Measurements from ENCODE around the gene DMGDH. TPM values are rescaled to one million over a fixed set of nuclear protein-coding genes. Genes with fewer than 3 reads are reported as not detected.

Gene DMGDH
- total RNA-seq, 1 experiment from 2014 or later, result 9.6 TPM

GRCh38 chr5:79075646-79076426, 6.4 kb upstream of the DMGDH start:
- in situ Hi-C loops (cut with HindIII; ENCODE audit: low pct_unique_long_range_greater_than_20kb, low sequenced_read_pairs), result no loop called here
- DNase-seq (ENCODE audit: low read depth), result no peak

- in situ Hi-C loops (cut with HindIII; ENCODE audit: low pct_unique_long_range_greater_than_20kb, low sequenced_read_pairs), result no loop called here
- peak; percentile 32 for DNase-seq (ENCODE audit: low read depth)
Observed at GRCh38 chr5:79074641-79075040, 5.2 kb upstream of the DMGDH start.

- peak; percentile 64 for DNase-seq (ENCODE audit: low read depth)
- in situ Hi-C loops (cut with HindIII; ENCODE audit: low pct_unique_long_range_greater_than_20kb, low sequenced_read_pairs), result no loop called here
Observed at GRCh38 chr5:79070350-79070667, 835 bp upstream of the DMGDH start.

- in situ Hi-C loops (cut with HindIII; ENCODE audit: low pct_unique_long_range_greater_than_20kb, low sequenced_read_pairs), result no loop called here
- DNase-seq (ENCODE audit: low read depth), result no peak
Observed at GRCh38 chr5:79062436-79062835, 7.0 kb downstream of the DMGDH start.

- in situ Hi-C loops (cut with HindIII; ENCODE audit: low pct_unique_long_range_greater_than_20kb, low sequenced_read_pairs), result no loop called here
Observed at GRCh38 chr5:79059674-79060073, 9.8 kb downstream of the DMGDH start.

GRCh38 chr5:79056847-79057246, 12.6 kb downstream of the DMGDH start:
- DNase-seq (ENCODE audit: low read depth), result no peak
- in situ Hi-C loops (cut with HindIII; ENCODE audit: low pct_unique_long_range_greater_than_20kb, low sequenced_read_pairs), result no loop called here

More at GRCh38 chr5:79059674-79060073, 9.8 kb downstream of the DMGDH start:
- no peak for DNase-seq (ENCODE audit: low read depth)

GRCh38 chr5:79055017-79055416, 14.5 kb downstream of the DMGDH start:
- no peak for DNase-seq (ENCODE audit: low read depth)
- in situ Hi-C loops (cut with HindIII; ENCODE audit: low pct_unique_long_range_greater_than_20kb, low sequenced_read_pairs), result no loop called here

- no peak for DNase-seq (ENCODE audit: low read depth)
- in situ Hi-C loops (cut with HindIII; ENCODE audit: low pct_unique_long_range_greater_than_20kb, low sequenced_read_pairs), result no loop called here
Observed at GRCh38 chr5:79053321-79053720, 16.2 kb downstream of the DMGDH start.

- DNase-seq (ENCODE audit: low read depth), result no peak
- in situ Hi-C loops (cut with HindIII; ENCODE audit: low pct_unique_long_range_greater_than_20kb, low sequenced_read_pairs), result no loop called here
Observed at GRCh38 chr5:79050498-79050897, 19.0 kb downstream of the DMGDH start.

GRCh38 chr5:79048437-79048836, 21.0 kb downstream of the DMGDH start:
- in situ Hi-C loops (cut with HindIII; ENCODE audit: low pct_unique_long_range_greater_than_20kb, low sequenced_read_pairs), result no loop called here
- DNase-seq (ENCODE audit: low read depth), result no peak

GRCh38 chr5:79047199-79047598, 22.3 kb downstream of the DMGDH start:
- DNase-seq (ENCODE audit: low read depth), result no peak
- in situ Hi-C loops (cut with HindIII; ENCODE audit: low pct_unique_long_range_greater_than_20kb, low sequenced_read_pairs), result no loop called here

- in situ Hi-C loops (cut with HindIII; ENCODE audit: low pct_unique_long_range_greater_than_20kb, low sequenced_read_pairs), result no loop called here
- DNase-seq (ENCODE audit: low read depth), result no peak
Observed at GRCh38 chr5:79042188-79042587, 27.3 kb downstream of the DMGDH start.

- no peak for DNase-seq (ENCODE audit: low read depth)
- in situ Hi-C loops (cut with HindIII; ENCODE audit: low pct_unique_long_range_greater_than_20kb, low sequenced_read_pairs), result no loop called here
Observed at GRCh38 chr5:79036769-79037168, 32.7 kb downstream of the DMGDH start.

GRCh38 chr5:79035237-79035636, 34.2 kb downstream of the DMGDH start:
- in situ Hi-C loops (cut with HindIII; ENCODE audit: low pct_unique_long_range_greater_than_20kb, low sequenced_read_pairs), result no loop called here
- DNase-seq (ENCODE audit: low read depth), result no peak

- in situ Hi-C loops (cut with HindIII; ENCODE audit: low pct_unique_long_range_greater_than_20kb, low sequenced_read_pairs), result no loop called here
- DNase-seq (ENCODE audit: low read depth), result no peak
Observed at GRCh38 chr5:79032782-79033181, 36.7 kb downstream of the DMGDH start.

GRCh38 chr5:79032031-79032695, 37.3 kb downstream of the DMGDH start:
- in situ Hi-C loops (cut with HindIII; ENCODE audit: low pct_unique_long_range_greater_than_20kb, low sequenced_read_pairs), result no loop called here
- no peak for DNase-seq (ENCODE audit: low read depth)

GRCh38 chr5:79031485-79031867, 38.0 kb downstream of the DMGDH start:
- in situ Hi-C loops (cut with HindIII; ENCODE audit: low pct_unique_long_range_greater_than_20kb, low sequenced_read_pairs), result no loop called here
- DNase-seq (ENCODE audit: low read depth), result no peak

GRCh38 chr5:79030663-79031484, 38.6 kb downstream of the DMGDH start:
- in situ Hi-C loops (cut with HindIII; ENCODE audit: low pct_unique_long_range_greater_than_20kb, low sequenced_read_pairs), result no loop called here
- peak; percentile 94 for DNase-seq (ENCODE audit: low read depth)

GRCh38 chr5:79025054-79025472, 44.4 kb downstream of the DMGDH start:
- in situ Hi-C loops (cut with HindIII; ENCODE audit: low pct_unique_long_range_greater_than_20kb, low sequenced_read_pairs), result no loop called here
- peak; percentile 50 for DNase-seq (ENCODE audit: low read depth)
